Measurements from ENCODE around the gene ZFAND3. TPM values are rescaled to one million over a fixed set of nuclear protein-coding genes. Genes with fewer than 3 reads are reported as not detected.

ZFAND3 gene
- total and polyA plus RNA-seq, 10 of the 15 experiments (the other 5 are each of a cell fraction or from before 2014, with no cell fraction given) = 0.90 to 34.4 (median 16.3) TPM

- no peak; the same call in 2 of the 3 replicates for ATAC-seq
- CTCF ChIA-PET = interaction anchor here (1.1 kb wide), 1 partner anchor 14 kb away, joined by 4 read pairs; no protein-coding TSS in a partner anchor
- Histone ChIP-seq H3K9ac (ENCODE audit: control insufficient read depth, insufficient read depth, low read length) (no peak overlapping the region), H4K20me1 (ENCODE audit: control insufficient read depth, insufficient read depth) (no peaks in the 10 kb centered on the region), H3K4me3 (no peak overlapping the region), H3K79me2 (ENCODE audit: control insufficient read depth, insufficient read depth, low read length) (no peaks in the 10 kb centered on the region), H3K9me3 (replicated peaks; ENCODE audit: control insufficient read depth, insufficient read depth, low read length) (no peaks in the 10 kb centered on the region), H2AFZ (ENCODE audit: control insufficient read depth, low read depth, low read length) (no peak overlapping the region), H3K27me3 (replicated peaks in 1 of 2; ENCODE audit: control insufficient read depth in 2 of 2, insufficient read depth in 2 of 2, low read length in 1 of 2) (no peaks in the 10 kb centered on the region; a peak in 1 of 4 replicates), H3K4me2 (ENCODE audit: control insufficient read depth, insufficient read depth) (0 out of 2 replicates have a peak overlapping the region, but pooled peaks have one; percentile 21), H3K4me1 (ENCODE audit: control insufficient read depth, insufficient read depth, low read length) (no peaks in the 10 kb centered on the region), H3K27ac (ENCODE audit: control insufficient read depth, insufficient read depth) (no peak overlapping the region), H3K36me3 (ENCODE audit: control insufficient read depth in 2 of 2, insufficient read depth in 2 of 2, low read length in 1 of 2) (no peaks in the 10 kb centered on the region)
- POLR2A ChIA-PET = no interaction called here
- no TSS peak for BruUV-seq (replicated peaks)
- in situ Hi-C loops (cut with MboI) (no loop called here), intact Hi-C loops (cut with micrococcal nuclease; ENCODE audit: unreplicated experiment) (no loop called here)
- no peak for TF ChIP-seq SRF (IDR thresholded peaks at IDR 0.05; ENCODE audit: low read depth in 2 of 2, low read length in 2 of 2)
- no peak for TF ChIP-seq BCLAF1 (IDR thresholded peaks at IDR 0.05)
- no peak for TF ChIP-seq CHD4 (IDR thresholded peaks at IDR 0.05)
- no peak for TF ChIP-seq POU2F2 (IDR thresholded peaks at IDR 0.05; ENCODE audit: borderline replicate concordance, low read depth, low read length)
- RAD21 ChIA-PET (ENCODE audit: unreplicated experiment) = no interaction called here
- no peak for FAIRE-seq
- WGBS (ENCODE audit: insufficient coverage, insufficient replicate concordance, low lambda C conversion rate, missing lambda C conversion rate) = 0% methylated on average over 1 of the region's 1 CpG
- DNase-seq (ENCODE audit: low read depth, low spot score) = no peak
- SMC1A ChIA-PET (ENCODE audit: uncharacterized antibody, unreplicated experiment) = interaction anchor here (1.0 kb wide), 1 partner anchor 689 kb away, joined by 3 read pairs; no protein-coding TSS in a partner anchor
These were observed 14.9 kb upstream of the ZFAND3 start for GRCh38 chr6:37804586-37804985.
